22Rv1 (cell line): ENCODE results near the gene HCN3.

Source experiments
- CTCF ChIP-seq: fragments of 450-650 bp; IDR thresholded peaks from 2 replicates; pipeline ENCODE4 v1.5.1; 2017; ENCODE audit warnings: mild to moderate bottlenecking
- ZFX ChIP-seq: fragments of 450-650 bp; IDR thresholded peaks from 2 replicates; pipeline ENCODE4 v1.6.1; 2017; ENCODE audit warnings: antibody characterized with exemption, borderline replicate concordance

GRCh38 chr1:155322953-155323728 is 45.9 kb downstream of the HCN3 start:
- peak; percentile 99 for TF ChIP-seq CTCF
- TF ChIP-seq ZFX = no peak
